K562 (cell line): ENCODE results near the gene COL21A1. TPM values are rescaled to one million over a fixed set of nuclear protein-coding genes. Genes with fewer than 3 reads are reported as not detected.

Source experiments
- ATAC-seq: fragments of 200-7000 bp; cut with Tn5 transposase; 3 replicates; pipeline ENCODE4 v1.9.1; 2020; ENCODE audit warnings: moderate library complexity
- BruUV-seq: library from RNA; stranded (reverse); fragments of 400-500 nt; replicated peaks from 2 replicates; lab custom pipeline; 2021; lab: Mats Ljungman, UMichigan
- CTCF ChIA-PET: fragments of 300-600 bp; formaldehyde crosslinking; extraction: SDS; loops from one replicate; lab custom pipeline; 2021; ENCODE audit warnings: low intra/inter-chr PET ratio; lab: Yijun Ruan, JAX
- POLR2A ChIA-PET: fragments of 300-600, 350-650 bp; sonication (Branson Sonifier 250); formaldehyde crosslinking; extraction: SDS; loops from one replicate; lab custom pipeline; 2021; ENCODE audit warnings: antibody characterized with exemption, inconsistent platforms; lab: Yijun Ruan, JAX
- DNase-seq, 4 experiments: peaks; one replicate each; pipeline versions ENCODE4 v3.0.0 to v3.0.0-alpha.2; 2011 to 2018; ENCODE audit warnings: low spot score in 3 of 4, mixed read lengths in 3 of 4; ENCODE audit errors: extremely low read depth in 1 of 4
- FAIRE-seq: peaks from 2 replicates; lab custom pipeline; 2011; peaks lifted over from hg19 to GRCh38; lab: Jason Lieb, UNC
- H2AFZ ChIP-seq: 2 replicates; pipeline ENCODE4 v1.6.0; 2011; ENCODE audit warnings: low read depth, low read length, control low read depth, inconsistent platforms
- H3K27ac ChIP-seq: fragments of 200-600 bp; 3 replicates; pipeline ENCODE4 v1.8.0; 2011; ENCODE audit warnings: low read depth, mild to moderate bottlenecking, control low read depth, inconsistent platforms, low read length, moderate library complexity, mixed read lengths; ENCODE audit errors: extremely low read depth
- H3K27me3 ChIP-seq, 2 experiments: fragments of 300-600 bp in 1 of 2; 2 replicates in 1 of 2; 3 replicates in 1 of 2; pipeline versions ENCODE4 v1.6.0 to v1.8.0; 2011; ENCODE audit warnings: inconsistent platforms in 2 of 2, low read length in 2 of 2, mild to moderate bottlenecking in 1 of 2, mixed read lengths in 1 of 2, moderate library complexity in 1 of 2; ENCODE audit not compliant: control insufficient read depth in 2 of 2, insufficient read depth in 2 of 2
- H3K36me3 ChIP-seq: fragments of 300-600 bp; 3 replicates; pipeline ENCODE4 v1.8.0; 2011; ENCODE audit warnings: mild to moderate bottlenecking, low read length, inconsistent platforms; ENCODE audit not compliant: control insufficient read depth, insufficient read depth
- H3K4me1 ChIP-seq, 2 experiments: fragments of 200-600 bp in 1 of 2; replicated peaks in 1 of 2; 2 replicates in 1 of 2; 3 replicates in 1 of 2; pipeline versions ENCODE4 v1.5.1 to v1.8.0; 2011; ENCODE audit warnings: inconsistent platforms in 2 of 2, low read length in 2 of 2, mild to moderate bottlenecking in 1 of 2, mixed read lengths in 1 of 2, moderate library complexity in 1 of 2; ENCODE audit not compliant: control insufficient read depth in 2 of 2, insufficient read depth in 2 of 2
- H3K4me2 ChIP-seq: 2 replicates; pipeline ENCODE4 v1.6.1; 2011; ENCODE audit warnings: low read length, control low read depth, inconsistent platforms, mixed read lengths; ENCODE audit not compliant: insufficient read depth
- H3K4me3 ChIP-seq: fragments of 200-600 bp; sonication (generic), shearing (Covaris generic); 2 replicates; pipeline ENCODE4 v1.5.1; 2016; ENCODE audit warnings: control low read depth, inconsistent platforms
- H3K79me2 ChIP-seq: fragments of 200-600 bp; 3 replicates; pipeline ENCODE4 v1.8.0; 2011; ENCODE audit warnings: low read length, inconsistent platforms; ENCODE audit not compliant: control insufficient read depth, insufficient read depth
- H3K9ac ChIP-seq, 2 experiments: 2 replicates each; pipeline versions ENCODE4 v1.6.0 to v1.6.1; 2011; ENCODE audit warnings: low read depth in 2 of 2, low read length in 2 of 2, control low read depth in 1 of 2, inconsistent platforms in 1 of 2, mild to moderate bottlenecking in 1 of 2, mixed read lengths in 1 of 2; ENCODE audit not compliant: insufficient read depth in 1 of 2
- H3K9me1 ChIP-seq: one replicate; pipeline ENCODE4 v1.6.0; 2011; ENCODE audit warnings: inconsistent platforms, mild to moderate bottlenecking, low read length, moderate library complexity; ENCODE audit not compliant: control insufficient read depth, insufficient read depth
- H3K9me3 ChIP-seq: replicated peaks from 2 replicates; pipeline ENCODE4 v1.5.1; 2011; ENCODE audit warnings: low read depth, low read length, inconsistent platforms; ENCODE audit not compliant: control insufficient read depth, insufficient read depth
- H4K20me1 ChIP-seq: replicated peaks from 2 replicates; pipeline ENCODE4 v1.6.1; 2011; ENCODE audit warnings: low read length, inconsistent platforms, mixed read lengths; ENCODE audit not compliant: control insufficient read depth, insufficient read depth
- CBX1 ChIP-seq: sonication (generic); IDR thresholded peaks from 2 replicates; pipeline ENCODE4 v1.6.1; 2016; ENCODE audit warnings: antibody characterized with exemption, low read depth, mild to moderate bottlenecking
- ESRRB ChIP-seq: fragments of 250-450 bp; sonication (Bioruptor Pico); IDR thresholded peaks from 2 replicates; pipeline ENCODE4 v1.5.0; 2020; ENCODE audit warnings: mild to moderate bottlenecking, moderate library complexity, borderline replicate concordance
- GTF2A2 ChIP-seq: IDR thresholded peaks from 2 replicates; pipeline ENCODE4 v1.6.1; 2016; ENCODE audit warnings: mild to moderate bottlenecking, missing genetic modification characterization, missing compliant biosample characterization
- HDAC8 ChIP-seq: fragments of 450-650 bp; IDR thresholded peaks from 2 replicates; pipeline ENCODE4 v1.6.1; 2016; ENCODE audit warnings: mild to moderate bottlenecking, missing genetic modification characterization, moderate library complexity, missing compliant biosample characterization
- RNF2 ChIP-seq: sonication (generic); IDR thresholded peaks from 2 replicates; pipeline ENCODE4 v1.6.1; 2016
- SREBF2 ChIP-seq: sonication (generic); formaldehyde crosslinking; IDR thresholded peaks from 2 replicates; pipeline ENCODE4 v1.4.0; 2020; ENCODE audit warnings: mild to moderate bottlenecking, missing genetic modification reagents
- ZFP36 ChIP-seq: fragments of 150-350 bp; IDR thresholded peaks from 2 replicates; pipeline ENCODE4 v1.6.1; 2018; ENCODE audit warnings: low read length, low read depth; ENCODE audit not compliant: partially characterized antibody
- ZNF445 ChIP-seq: fragments of 250-450 bp; sonication (Bioruptor Pico); IDR thresholded peaks from 2 replicates; pipeline ENCODE4 v1.4.0; 2020; ENCODE audit warnings: low read depth, mild to moderate bottlenecking, moderate library complexity
- ZNF644 ChIP-seq: fragments of 200-800 bp; sonication (Bioruptor generic); IDR thresholded peaks from 2 replicates; pipeline ENCODE4 v1.6.1; 2016; ENCODE audit warnings: low read depth, missing genetic modification characterization, missing compliant biosample characterization
- WGBS: fragments of 100-300 bp; shearing (Covaris generic); methylation state at CpG from one replicate; pipeline ENCODE4 v1.1.6; 2016; ENCODE audit warnings: low coverage, mixed read lengths; ENCODE audit not compliant: insufficient coverage; ENCODE audit errors: missing lambda C conversion rate; 5-methylcytosine and 5-hydroxymethylcytosine counted together
- in situ Hi-C: fragments of 300-500 bp; cut with MboI; formaldehyde crosslinking; loops from 4 replicates; pipeline ENCODE4 v1.15.0; 2018; ENCODE audit warnings: inconsistent platforms, mixed read lengths
- intact Hi-C: fragments of 100-400 bp; cut with micrococcal nuclease; formaldehyde crosslinking; loops from 2 replicates; pipeline ENCODE4 v1.14.2; 2022
- polyA plus RNA-seq, 8 experiments: library from polyadenylated mRNA; depleted of rRNA in 4 of 8; stranded (reverse) in 5 of 8; unstranded in 3 of 8; fragments of >200 nt; fragmentation: Nextera tagmentation in 2 of 8; fragmentation: Illumina TruSeq in 1 of 8; extraction: Ambion mirVana in 2 of 8; extraction: Trizol in 1 of 8; gene quantifications; 2 replicates each; pipeline versions ENCODE4 v1.2.1 to v1.2.3, GENCODE V29; 2011 to 2014; ENCODE audit warnings: inconsistent platforms in 1 of 8, missing spikeins in 1 of 8
- total RNA-seq, 7 experiments: library from RNA; depleted of rRNA in 6 of 7; stranded (reverse); fragments of >200 nt in 6 of 7; fragmentation: Illumina TruSeq in 2 of 7; extraction: Trizol in 2 of 7; gene quantifications; 2 replicates each; pipeline versions ENCODE4 v1.2.1 to v1.2.3, GENCODE V29; 2011 to 2021; ENCODE audit warnings: low replicate concordance in 1 of 7
- TF ChIP-seq, protein P1 (sequence below): sonication (generic); formaldehyde crosslinking; IDR thresholded peaks from 2 replicates; pipeline ENCODE4 v1.9.0; 2022; ENCODE audit warnings: mild to moderate bottlenecking, missing genetic modification reagents
- TF ChIP-seq, protein P2 (sequence below): conservative IDR thresholded peaks from 2 replicates; pipeline ENCODE4 v1.6.1; 2011; ENCODE audit warnings: low read depth, mild to moderate bottlenecking, low read length; ENCODE audit not compliant: control insufficient read depth
- TF ChIP-seq, protein P3 (sequence below): sonication (generic); formaldehyde crosslinking; IDR thresholded peaks from 2 replicates; pipeline ENCODE4 v1.4.0; 2020; ENCODE audit warnings: mild to moderate bottlenecking, missing genetic modification reagents
- TF ChIP-seq, protein P4 (sequence below): fragments of 450-650 bp; IDR thresholded peaks from 2 replicates; pipeline ENCODE4 v1.7.1; 2018; ENCODE audit warnings: mild to moderate bottlenecking, low read depth; ENCODE audit not compliant: partially characterized antibody

The COL21A1 gene
- total and polyA plus RNA-seq, 9 of the 15 experiments (the other 6 are each of a cell fraction or from before 2014, with no cell fraction given): 0.03 to 0.76 (median 0.25) TPM

DNA sequence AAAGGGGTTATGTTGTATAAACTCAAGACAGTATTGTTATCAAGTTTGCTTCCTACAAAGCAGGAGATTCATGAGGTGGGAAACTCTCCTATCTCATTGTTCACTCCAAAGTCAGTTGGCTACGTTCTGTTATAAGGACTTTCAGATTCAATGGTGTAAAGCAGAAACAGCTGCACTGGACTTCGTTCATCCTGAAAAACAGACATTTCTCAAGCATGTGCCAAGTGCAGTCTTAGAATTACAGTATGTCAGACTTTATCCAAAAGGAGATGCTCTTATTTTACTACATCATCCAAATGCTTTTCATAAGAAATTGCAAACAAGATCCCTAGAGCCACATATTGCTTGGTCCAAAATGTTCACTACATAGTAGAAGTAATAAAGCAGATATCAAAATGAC lies 14.9 kb downstream of the COL21A1 start:
- H3K9me3 ChIP-seq: no peaks in the 10 kb centered on the region
- H2AFZ ChIP-seq: no peak overlapping the region
- H3K9ac ChIP-seq: no peak overlapping the region
- FAIRE-seq (no peak), ATAC-seq (no peak), DNase-seq (no peak)
- H3K36me3 ChIP-seq: no peaks in the 10 kb centered on the region
- POLR2A ChIA-PET: no interaction called here
- TF ChIP-seq ZFP36: no peak
- TF ChIP-seq ESRRB (CRISPR knock-in tag): no peak
- no peak for TF ChIP-seq ZNF644 (tag)
- TF ChIP-seq RNF2: no peak
- TF ChIP-seq CBX1: no peak
- TF ChIP-seq, protein P1, sequence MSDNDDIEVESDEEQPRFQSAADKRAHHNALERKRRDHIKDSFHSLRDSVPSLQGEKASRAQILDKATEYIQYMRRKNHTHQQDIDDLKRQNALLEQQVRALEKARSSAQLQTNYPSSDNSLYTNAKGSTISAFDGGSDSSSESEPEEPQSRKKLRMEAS (CRISPR knock-in tag): no peak
- TF ChIP-seq ZNF445 (CRISPR knock-in tag): no peak
- no peak for TF ChIP-seq SREBF2
- TF ChIP-seq, protein P2, sequence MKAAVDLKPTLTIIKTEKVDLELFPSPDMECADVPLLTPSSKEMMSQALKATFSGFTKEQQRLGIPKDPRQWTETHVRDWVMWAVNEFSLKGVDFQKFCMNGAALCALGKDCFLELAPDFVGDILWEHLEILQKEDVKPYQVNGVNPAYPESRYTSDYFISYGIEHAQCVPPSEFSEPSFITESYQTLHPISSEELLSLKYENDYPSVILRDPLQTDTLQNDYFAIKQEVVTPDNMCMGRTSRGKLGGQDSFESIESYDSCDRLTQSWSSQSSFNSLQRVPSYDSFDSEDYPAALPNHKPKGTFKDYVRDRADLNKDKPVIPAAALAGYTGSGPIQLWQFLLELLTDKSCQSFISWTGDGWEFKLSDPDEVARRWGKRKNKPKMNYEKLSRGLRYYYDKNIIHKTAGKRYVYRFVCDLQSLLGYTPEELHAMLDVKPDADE: no peak
- TF ChIP-seq HDAC8: no peak
- TF ChIP-seq, protein P3, sequence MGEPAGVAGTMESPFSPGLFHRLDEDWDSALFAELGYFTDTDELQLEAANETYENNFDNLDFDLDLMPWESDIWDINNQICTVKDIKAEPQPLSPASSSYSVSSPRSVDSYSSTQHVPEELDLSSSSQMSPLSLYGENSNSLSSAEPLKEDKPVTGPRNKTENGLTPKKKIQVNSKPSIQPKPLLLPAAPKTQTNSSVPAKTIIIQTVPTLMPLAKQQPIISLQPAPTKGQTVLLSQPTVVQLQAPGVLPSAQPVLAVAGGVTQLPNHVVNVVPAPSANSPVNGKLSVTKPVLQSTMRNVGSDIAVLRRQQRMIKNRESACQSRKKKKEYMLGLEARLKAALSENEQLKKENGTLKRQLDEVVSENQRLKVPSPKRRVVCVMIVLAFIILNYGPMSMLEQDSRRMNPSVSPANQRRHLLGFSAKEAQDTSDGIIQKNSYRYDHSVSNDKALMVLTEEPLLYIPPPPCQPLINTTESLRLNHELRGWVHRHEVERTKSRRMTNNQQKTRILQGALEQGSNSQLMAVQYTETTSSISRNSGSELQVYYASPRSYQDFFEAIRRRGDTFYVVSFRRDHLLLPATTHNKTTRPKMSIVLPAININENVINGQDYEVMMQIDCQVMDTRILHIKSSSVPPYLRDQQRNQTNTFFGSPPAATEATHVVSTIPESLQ (CRISPR knock-in tag): no peak
- no peak for TF ChIP-seq GTF2A2 (tag)
- TF ChIP-seq, protein P4, sequence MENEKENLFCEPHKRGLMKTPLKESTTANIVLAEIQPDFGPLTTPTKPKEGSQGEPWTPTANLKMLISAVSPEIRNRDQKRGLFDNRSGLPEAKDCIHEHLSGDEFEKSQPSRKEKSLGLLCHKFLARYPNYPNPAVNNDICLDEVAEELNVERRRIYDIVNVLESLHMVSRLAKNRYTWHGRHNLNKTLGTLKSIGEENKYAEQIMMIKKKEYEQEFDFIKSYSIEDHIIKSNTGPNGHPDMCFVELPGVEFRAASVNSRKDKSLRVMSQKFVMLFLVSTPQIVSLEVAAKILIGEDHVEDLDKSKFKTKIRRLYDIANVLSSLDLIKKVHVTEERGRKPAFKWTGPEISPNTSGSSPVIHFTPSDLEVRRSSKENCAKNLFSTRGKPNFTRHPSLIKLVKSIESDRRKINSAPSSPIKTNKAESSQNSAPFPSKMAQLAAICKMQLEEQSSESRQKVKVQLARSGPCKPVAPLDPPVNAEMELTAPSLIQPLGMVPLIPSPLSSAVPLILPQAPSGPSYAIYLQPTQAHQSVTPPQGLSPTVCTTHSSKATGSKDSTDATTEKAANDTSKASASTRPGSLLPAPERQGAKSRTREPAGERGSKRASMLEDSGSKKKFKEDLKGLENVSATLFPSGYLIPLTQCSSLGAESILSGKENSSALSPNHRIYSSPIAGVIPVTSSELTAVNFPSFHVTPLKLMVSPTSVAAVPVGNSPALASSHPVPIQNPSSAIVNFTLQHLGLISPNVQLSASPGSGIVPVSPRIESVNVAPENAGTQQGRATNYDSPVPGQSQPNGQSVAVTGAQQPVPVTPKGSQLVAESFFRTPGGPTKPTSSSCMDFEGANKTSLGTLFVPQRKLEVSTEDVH: no peak
- H3K27me3 ChIP-seq: no peaks in the 10 kb centered on the region
- no peak overlapping the region for H3K4me3 ChIP-seq
- no peaks in the 10 kb centered on the region for H4K20me1 ChIP-seq
- H3K27ac ChIP-seq: no peak overlapping the region
- H3K4me2 ChIP-seq: no peak overlapping the region
- H3K9me1 ChIP-seq: no peaks in the 10 kb centered on the region
- H3K79me2 ChIP-seq: no peaks in the 10 kb centered on the region
- CTCF ChIA-PET: no interaction called here
- 0% methylated on average over 2 of the region's 2 CpGs for WGBS
- in situ Hi-C loops: no loop called here
- H3K4me1 ChIP-seq: no peaks in the 10 kb centered on the region
- BruUV-seq: no TSS peak
- intact Hi-C loops: no loop called here
